Keratinocyte (primary cell): ENCODE measurements around the gene SYNPR. TPM values are rescaled to one million over a fixed set of nuclear protein-coding genes. Genes with fewer than 3 reads are reported as not detected.

ENCODE experiments used
- DNase-seq: peaks from one replicate; pipeline ENCODE4 v3.0.0-alpha.2; 2011; ENCODE audit warnings: low read depth, missing footprints, low spot score
- FAIRE-seq: peaks from 2 replicates; lab custom pipeline; 2011; peaks lifted over from hg19 to GRCh38; lab: Jason Lieb, UNC
- H2AFZ ChIP-seq: 2 replicates; pipeline ENCODE4 v1.6.0; 2012; ENCODE audit warnings: low read length, control low read depth, inconsistent platforms; ENCODE audit not compliant: control insufficient read depth
- H3K27ac ChIP-seq: 2 replicates; pipeline ENCODE4 v1.5.1; 2011; ENCODE audit warnings: low read length; ENCODE audit not compliant: control insufficient read depth, insufficient read depth
- H3K27me3 ChIP-seq: 3 replicates; pipeline ENCODE4 v1.6.0; 2011; ENCODE audit warnings: low read length; ENCODE audit not compliant: control insufficient read depth, insufficient read depth; ENCODE audit errors: extremely low read depth
- H3K36me3 ChIP-seq, 2 experiments: 2 replicates in 1 of 2; 3 replicates in 1 of 2; pipeline ENCODE4 v1.5.1; 2011; ENCODE audit warnings: low read length in 2 of 2, mild to moderate bottlenecking in 1 of 2; ENCODE audit not compliant: control insufficient read depth in 2 of 2, insufficient read depth in 2 of 2; ENCODE audit errors: extremely low read depth in 1 of 2
- H3K4me1 ChIP-seq: 3 replicates; pipeline ENCODE4 v1.5.1; 2011; ENCODE audit warnings: low read length; ENCODE audit not compliant: control insufficient read depth, insufficient read depth; ENCODE audit errors: extremely low read depth
- H3K4me2 ChIP-seq: 3 replicates; pipeline ENCODE4 v1.6.0; 2011; ENCODE audit warnings: low read depth, low read length; ENCODE audit not compliant: control insufficient read depth, insufficient read depth; ENCODE audit errors: extremely low read depth
- H3K4me3 ChIP-seq, 3 experiments: fragments of 200-600 bp in 1 of 3; sonication (generic) in 1 of 3; 2 replicates in 2 of 3; 3 replicates in 1 of 3; pipeline ENCODE4 v1.5.1; 2011 to 2016; ENCODE audit warnings: low read length in 3 of 3, mild to moderate bottlenecking in 3 of 3, control low read depth in 2 of 3, inconsistent platforms in 1 of 3, low read depth in 1 of 3, mixed read lengths in 1 of 3, mixed run types in 1 of 3, moderate library complexity in 1 of 3; ENCODE audit not compliant: control insufficient read depth in 2 of 3, insufficient read depth in 2 of 3; ENCODE audit errors: extremely low read depth in 1 of 3
- H3K79me2 ChIP-seq: 2 replicates; pipeline ENCODE4 v1.6.0; 2012; ENCODE audit warnings: low read length; ENCODE audit not compliant: control insufficient read depth, insufficient read depth
- H3K9ac ChIP-seq: 3 replicates; pipeline ENCODE4 v1.6.0; 2011; ENCODE audit warnings: low read length; ENCODE audit not compliant: control insufficient read depth, insufficient read depth; ENCODE audit errors: extremely low read depth
- H3K9me1 ChIP-seq: 3 replicates; pipeline ENCODE4 v1.6.0; 2011; ENCODE audit warnings: low read length; ENCODE audit not compliant: control insufficient read depth, insufficient read depth; ENCODE audit errors: extremely low read depth
- H3K9me3 ChIP-seq: 2 replicates; pipeline ENCODE4 v1.5.1; 2012; ENCODE audit warnings: low read depth, low read length; ENCODE audit not compliant: control insufficient read depth
- H4K20me1 ChIP-seq: 3 replicates; pipeline ENCODE4 v1.6.0; 2011; ENCODE audit warnings: low read length; ENCODE audit not compliant: control insufficient read depth, insufficient read depth; ENCODE audit errors: extremely low read depth
- EZH2 ChIP-seq: IDR thresholded peaks from one replicate; pipeline ENCODE4 v1.6.1; 2012; ENCODE audit warnings: inconsistent platforms, mild to moderate bottlenecking, low read length, moderate library complexity
- dilution Hi-C: fragments of 300-500 bp; cut with MboI; formaldehyde crosslinking; loops from one replicate; pipeline ENCODE4 v1.7.0; 2020; ENCODE audit warnings: low sequenced_read_pairs; ENCODE audit not compliant: extremely low pct_ligation_motif_present
- polyA plus RNA-seq, 5 experiments: library from polyadenylated mRNA; depleted of rRNA in 3 of 5; stranded (reverse) in 3 of 5; stranded (forward) in 1 of 5; unstranded in 1 of 5; fragments of >200 nt; gene quantifications; 1 replicate in 1 of 5; 2 replicates in 3 of 5; 3 replicates in 1 of 5; pipeline versions ENCODE4 v1.2.1 to v1.2.3, GENCODE V29; 2011 to 2012; ENCODE audit warnings: missing spikeins in 2 of 5, low read depth in 1 of 5, low replicate concordance in 1 of 5
- TF ChIP-seq, protein P1 (sequence below), 3 experiments: IDR thresholded peaks in 1 of 3; conservative IDR thresholded peaks in 1 of 3; optimal IDR thresholded peaks in 1 of 3; 2 replicates in 2 of 3; 3 replicates in 1 of 3; pipeline versions ENCODE3 to v1.5.1; 2011; ENCODE audit warnings: low read length in 3 of 3, mild to moderate bottlenecking in 3 of 3, moderate library complexity in 2 of 3, control low read depth in 1 of 3, inconsistent platforms in 1 of 3; ENCODE audit not compliant: insufficient read depth in 2 of 3; ENCODE audit errors: extremely low read depth in 1 of 3

SYNPR gene
- polyA plus RNA-seq, 1 donor (not counting 4 experiments of a cell fraction or from before 2014, with no cell fraction given) = not detected

DNA sequence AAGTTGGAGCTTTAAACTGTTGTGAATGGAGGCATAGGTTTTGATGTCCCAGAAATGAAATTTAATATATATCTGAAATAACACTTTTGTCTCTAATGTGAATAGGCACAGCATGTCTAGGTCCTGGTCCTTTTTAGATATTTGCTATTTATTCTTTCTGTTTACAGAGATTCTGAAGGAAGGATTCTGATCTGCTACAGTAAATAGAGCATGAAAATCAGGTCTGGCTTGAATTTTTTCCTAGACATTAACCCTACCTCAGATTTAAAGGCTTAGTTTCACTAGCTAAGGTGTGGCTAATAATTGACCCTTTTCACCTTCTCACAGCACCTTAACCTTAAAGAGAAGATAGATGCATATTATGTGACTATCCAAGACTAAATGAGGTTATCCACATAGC lies 48.0 kb upstream of the SYNPR start:
- no peak for DNase-seq
- no peaks in the 10 kb centered on the region for H4K20me1 ChIP-seq
- H3K79me2 ChIP-seq = no peaks in the 10 kb centered on the region
- peaks cover under 1% of the 10 kb centered on the region for H3K27me3 ChIP-seq
- no peak overlapping the region for H3K9ac ChIP-seq
- H3K4me1 ChIP-seq = no peaks in the 10 kb centered on the region
- TF ChIP-seq, protein P1, sequence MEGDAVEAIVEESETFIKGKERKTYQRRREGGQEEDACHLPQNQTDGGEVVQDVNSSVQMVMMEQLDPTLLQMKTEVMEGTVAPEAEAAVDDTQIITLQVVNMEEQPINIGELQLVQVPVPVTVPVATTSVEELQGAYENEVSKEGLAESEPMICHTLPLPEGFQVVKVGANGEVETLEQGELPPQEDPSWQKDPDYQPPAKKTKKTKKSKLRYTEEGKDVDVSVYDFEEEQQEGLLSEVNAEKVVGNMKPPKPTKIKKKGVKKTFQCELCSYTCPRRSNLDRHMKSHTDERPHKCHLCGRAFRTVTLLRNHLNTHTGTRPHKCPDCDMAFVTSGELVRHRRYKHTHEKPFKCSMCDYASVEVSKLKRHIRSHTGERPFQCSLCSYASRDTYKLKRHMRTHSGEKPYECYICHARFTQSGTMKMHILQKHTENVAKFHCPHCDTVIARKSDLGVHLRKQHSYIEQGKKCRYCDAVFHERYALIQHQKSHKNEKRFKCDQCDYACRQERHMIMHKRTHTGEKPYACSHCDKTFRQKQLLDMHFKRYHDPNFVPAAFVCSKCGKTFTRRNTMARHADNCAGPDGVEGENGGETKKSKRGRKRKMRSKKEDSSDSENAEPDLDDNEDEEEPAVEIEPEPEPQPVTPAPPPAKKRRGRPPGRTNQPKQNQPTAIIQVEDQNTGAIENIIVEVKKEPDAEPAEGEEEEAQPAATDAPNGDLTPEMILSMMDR (optimal IDR thresholded peaks at IDR 0.05 in 1 of 3, IDR thresholded peaks at IDR 0.05 in 1 of 3, conservative IDR thresholded peaks at IDR 0.05 in 1 of 3; ENCODE audit: extremely low read depth in 1 of 3, insufficient read depth in 2 of 3, low read length in 3 of 3) = no peak
- TF ChIP-seq EZH2 = no peak
- no peak overlapping the region for H3K4me3 ChIP-seq
- FAIRE-seq = no peak
- no peaks in the 10 kb centered on the region for H3K9me1 ChIP-seq
- H2AFZ ChIP-seq = no peak overlapping the region
- H3K36me3 ChIP-seq = no peaks in the 10 kb centered on the region
- H3K27ac ChIP-seq = no peak overlapping the region
- no peaks in the 10 kb centered on the region for H3K9me3 ChIP-seq
- no peak overlapping the region for H3K4me2 ChIP-seq
- dilution Hi-C loops = no loop called here

DNA sequence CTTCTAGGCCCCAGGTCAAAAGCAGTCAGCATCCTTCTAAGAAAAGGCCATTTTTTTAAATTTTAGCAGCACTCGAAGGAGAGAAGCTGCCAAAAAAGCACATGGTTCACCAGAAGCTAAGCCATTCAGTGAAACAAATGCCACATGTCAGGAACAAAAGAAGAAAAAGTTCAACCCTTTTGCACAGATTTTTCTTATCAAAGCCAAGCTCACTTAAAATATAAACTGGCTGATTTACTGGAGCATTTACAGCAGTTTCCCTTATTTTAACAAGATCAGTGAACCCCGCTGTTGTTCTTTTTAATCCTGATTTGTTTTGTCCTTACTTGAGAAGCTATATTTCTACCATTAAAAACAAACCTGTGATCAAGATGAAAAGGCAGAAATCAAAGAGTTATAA lies 46.5 kb upstream of the SYNPR start:
- no peaks in the 10 kb centered on the region for H3K27me3 ChIP-seq
- H3K9me1 ChIP-seq = no peaks in the 10 kb centered on the region
- no peaks in the 10 kb centered on the region for H3K9me3 ChIP-seq
- FAIRE-seq (no peak), DNase-seq (no peak)
- H3K27ac ChIP-seq = no peak overlapping the region
- no peak overlapping the region for H3K4me3 ChIP-seq
- H3K4me1 ChIP-seq = no peaks in the 10 kb centered on the region
- no peak overlapping the region for H2AFZ ChIP-seq
- no peak for TF ChIP-seq EZH2
- H3K4me2 ChIP-seq = no peak overlapping the region
- H3K79me2 ChIP-seq = no peaks in the 10 kb centered on the region
- dilution Hi-C loops = no loop called here
- no peaks in the 10 kb centered on the region for H4K20me1 ChIP-seq
- no peaks in the 10 kb centered on the region for H3K36me3 ChIP-seq
- no peak overlapping the region for H3K9ac ChIP-seq

DNA sequence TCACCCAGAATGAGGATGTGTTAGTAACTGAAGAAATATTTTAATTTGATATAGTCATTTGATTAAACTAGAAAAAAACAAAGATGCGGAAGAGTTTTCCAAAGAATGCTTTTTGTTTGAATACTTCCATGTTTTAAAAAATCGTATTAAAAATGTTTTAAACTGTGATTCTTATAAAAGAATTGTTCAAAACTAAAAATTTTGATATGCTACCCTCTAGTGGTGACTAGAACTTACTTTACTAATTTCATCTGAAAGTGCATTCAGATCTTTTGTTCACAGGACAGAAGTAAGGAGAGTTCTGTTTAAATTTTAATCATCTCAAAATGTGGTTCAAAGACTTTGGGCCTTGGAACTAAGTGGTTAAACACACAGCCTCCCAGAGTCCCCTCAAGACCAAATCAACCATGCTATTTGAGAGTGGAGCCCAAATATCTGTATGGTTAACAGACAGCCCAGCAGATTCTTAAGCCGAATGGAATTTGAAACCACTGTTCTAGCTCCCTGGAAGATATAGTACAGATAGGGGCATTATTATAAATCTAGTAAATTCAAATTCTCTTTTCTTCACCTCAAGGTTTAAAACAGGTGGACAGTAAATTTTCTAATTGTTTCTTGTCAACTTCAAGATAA lies 45.2 kb upstream of the SYNPR start:
- no peaks in the 10 kb centered on the region for H3K79me2 ChIP-seq
- no peaks in the 10 kb centered on the region for H3K9me3 ChIP-seq
- no peak overlapping the region for H3K9ac ChIP-seq
- peaks cover 6% of the 10 kb centered on the region for H3K27me3 ChIP-seq
- H3K36me3 ChIP-seq = no peaks in the 10 kb centered on the region
- dilution Hi-C loops = no loop called here
- no peak overlapping the region for H3K4me2 ChIP-seq
- no peak overlapping the region for H3K4me3 ChIP-seq
- FAIRE-seq (no peak), DNase-seq (no peak)
- no peak overlapping the region for H3K27ac ChIP-seq
- no peak overlapping the region for H2AFZ ChIP-seq
- no peaks in the 10 kb centered on the region for H3K9me1 ChIP-seq
- TF ChIP-seq, protein P1 (optimal IDR thresholded peaks at IDR 0.05 in 1 of 3, IDR thresholded peaks at IDR 0.05 in 1 of 3, conservative IDR thresholded peaks at IDR 0.05 in 1 of 3; ENCODE audit: extremely low read depth in 1 of 3, insufficient read depth in 2 of 3, low read length in 3 of 3) = peak in 2 of 3 experiments; percentile 7 to 33
- no peak for TF ChIP-seq EZH2
- no peaks in the 10 kb centered on the region for H4K20me1 ChIP-seq
- H3K4me1 ChIP-seq = no peaks in the 10 kb centered on the region
